GM21786 (cell line): ENCODE results near the gene TSGA10.
"Not testable (repeated sequence)": the region's sequence is repeated elsewhere in the genome, so short reads cannot be mapped to it uniquely, and the experiment has no call there.

Experiments used
- ATAC-seq: cut with Tn5 transposase; IDR thresholded peaks from one replicate; pipeline ENCODE4 v1.9.1; 2021; ENCODE audit not compliant: unreplicated experiment

TSGA10 gene

DNA sequence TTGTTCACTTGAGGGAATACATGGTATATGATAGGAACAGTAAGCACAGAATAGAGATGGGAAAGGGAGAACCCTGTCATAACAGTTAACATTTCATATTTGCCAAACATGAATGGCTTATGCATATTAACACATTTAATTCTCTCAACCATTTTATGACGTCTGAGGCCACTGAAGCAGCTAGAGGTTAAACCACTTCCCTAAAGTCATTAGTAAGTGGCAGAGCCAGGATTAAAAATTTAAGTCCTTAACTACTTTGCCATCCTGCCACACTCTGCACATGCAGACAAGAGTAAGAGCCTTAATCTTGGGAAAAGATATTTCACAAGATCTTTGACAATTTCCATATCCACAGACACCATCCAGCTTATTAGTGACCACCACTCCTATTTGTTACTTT, 2.1 kb upstream of the TSGA10 start:
- no peak for ATAC-seq

- ATAC-seq, result no peak
Observed at GRCh38 chr2:99153921-99154604, 679 bp downstream of the TSGA10 start.

DNA sequence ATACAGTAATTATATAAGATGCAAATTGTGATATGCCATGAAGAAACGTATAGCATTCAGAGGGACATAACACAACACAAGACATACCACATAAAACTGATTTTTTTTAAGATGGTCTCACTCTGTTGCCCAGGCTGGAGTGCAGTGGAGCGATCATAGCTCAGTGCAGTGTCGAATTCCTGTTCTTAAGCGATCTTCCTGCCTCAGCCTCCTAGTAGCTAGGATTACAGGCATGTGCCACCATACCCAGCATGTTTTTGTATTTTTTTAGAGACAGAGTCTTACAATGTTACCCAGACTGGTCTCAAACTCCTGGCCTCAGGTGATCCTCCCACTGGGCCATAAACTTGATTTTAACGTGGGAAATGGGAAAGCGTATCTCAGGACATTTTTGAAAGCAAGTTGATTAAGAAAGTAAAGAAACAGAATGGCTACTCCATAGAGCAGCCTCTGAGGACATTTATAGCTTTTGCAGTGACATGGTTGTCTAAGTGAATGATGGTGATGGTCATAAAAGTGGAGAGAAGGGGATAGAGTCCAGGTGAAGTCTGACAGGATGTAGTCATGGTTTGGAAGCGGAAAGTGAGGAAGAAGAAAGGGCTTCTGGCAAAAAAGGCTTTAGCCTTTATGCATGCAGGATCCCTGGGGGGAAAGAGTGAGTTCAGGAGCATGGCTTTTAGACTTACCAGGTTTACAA, 2.4 kb downstream of the TSGA10 start:
- no peak for ATAC-seq

DNA sequence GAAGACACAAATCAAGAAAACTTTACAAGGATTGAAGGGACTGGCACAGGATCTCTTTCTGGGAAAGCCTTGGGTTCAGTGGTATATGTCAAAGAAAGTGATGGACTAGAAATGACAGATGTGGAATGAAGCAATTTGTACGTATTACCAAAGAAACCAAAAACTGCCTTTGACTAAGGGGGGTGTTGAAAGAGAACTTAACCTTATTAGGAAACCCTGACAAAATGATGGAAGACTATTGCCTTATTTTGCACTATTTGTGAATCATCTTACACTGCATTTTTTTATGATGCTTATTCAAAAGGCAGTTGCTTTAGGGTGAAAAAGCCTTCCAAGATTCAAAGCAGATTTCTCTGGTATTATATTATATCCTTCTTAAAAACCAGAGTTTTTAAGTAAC, 4.0 kb downstream of the TSGA10 start:
- ATAC-seq, result no peak

DNA sequence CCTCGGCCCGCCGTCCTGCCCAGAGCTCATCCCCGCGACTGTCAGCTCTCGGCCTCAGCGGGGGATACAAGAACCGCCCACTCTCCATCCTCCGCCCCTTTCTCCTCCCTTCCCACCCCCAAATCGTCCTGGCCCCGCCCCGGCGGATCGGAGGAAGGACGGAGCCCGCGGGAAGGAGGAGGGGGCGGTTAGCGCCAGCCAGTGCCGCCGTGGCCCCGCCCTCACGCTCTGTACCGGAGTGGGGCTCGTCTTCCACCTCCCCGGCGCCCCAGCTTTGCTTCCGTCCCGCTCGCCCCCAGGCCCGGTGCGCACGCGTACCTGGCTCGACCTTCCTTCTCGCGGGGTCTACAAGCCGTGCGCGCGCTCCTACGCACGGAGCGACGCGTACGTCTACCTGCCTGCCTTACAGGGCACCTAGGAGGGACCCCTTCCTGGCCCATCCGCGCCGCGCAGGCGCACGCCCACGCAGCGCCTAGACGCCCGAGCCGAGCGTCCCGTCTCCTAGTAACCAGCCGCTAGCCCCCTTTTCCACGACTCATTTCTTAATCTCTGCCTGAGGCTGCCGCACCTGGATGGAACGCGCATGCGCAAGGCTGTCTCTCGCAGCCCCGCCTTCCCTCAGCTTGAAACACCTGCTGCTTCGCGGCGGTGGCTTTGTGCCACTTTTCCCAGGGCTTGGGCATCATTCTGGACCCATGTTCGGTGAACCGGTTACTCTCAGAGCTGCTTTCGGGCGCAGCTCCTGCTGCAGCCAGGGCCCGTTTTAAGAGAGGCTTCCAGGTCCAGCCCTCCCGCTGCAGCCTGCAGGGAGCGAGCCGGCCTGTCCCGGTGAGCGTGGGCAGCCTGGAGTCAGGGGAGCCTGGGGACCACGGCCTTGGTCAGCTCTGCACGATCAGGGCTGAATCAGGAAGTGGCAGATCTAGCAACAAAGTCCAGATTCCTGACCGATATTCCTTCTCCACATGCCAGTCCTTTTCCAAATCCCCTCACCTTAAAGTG, 13.3 kb downstream of the TSGA10 start, which contains the start of gene C2orf15:
Gene C2orf15, plus strand, starts transcription at position 598 of the 999 bp plus-strand sequence. CDS start 8,852 bp downstream, outside the sequence.
- peak; percentile 91 for ATAC-seq

DNA sequence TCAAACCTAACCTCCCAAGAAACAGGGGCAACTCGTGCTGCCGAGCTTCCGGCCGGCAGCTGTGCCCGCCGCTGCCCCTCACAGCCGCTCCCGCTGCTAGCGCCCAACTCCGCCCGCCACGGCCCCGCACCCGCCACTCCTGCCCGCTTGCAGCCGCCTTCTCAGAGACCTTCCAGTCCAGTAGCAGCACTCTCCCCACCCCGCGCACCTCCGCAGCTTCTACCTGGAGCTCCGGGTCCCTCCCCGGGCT, 14.0 kb downstream of the TSGA10 start:
- peak; percentile 28 for ATAC-seq

GRCh38 chr2:99140056-99140859, 14.5 kb downstream of the TSGA10 start:
- ATAC-seq, result no peak

GRCh38 chr2:99139003-99139402, 15.7 kb downstream of the TSGA10 start:
- no peak for ATAC-seq

DNA sequence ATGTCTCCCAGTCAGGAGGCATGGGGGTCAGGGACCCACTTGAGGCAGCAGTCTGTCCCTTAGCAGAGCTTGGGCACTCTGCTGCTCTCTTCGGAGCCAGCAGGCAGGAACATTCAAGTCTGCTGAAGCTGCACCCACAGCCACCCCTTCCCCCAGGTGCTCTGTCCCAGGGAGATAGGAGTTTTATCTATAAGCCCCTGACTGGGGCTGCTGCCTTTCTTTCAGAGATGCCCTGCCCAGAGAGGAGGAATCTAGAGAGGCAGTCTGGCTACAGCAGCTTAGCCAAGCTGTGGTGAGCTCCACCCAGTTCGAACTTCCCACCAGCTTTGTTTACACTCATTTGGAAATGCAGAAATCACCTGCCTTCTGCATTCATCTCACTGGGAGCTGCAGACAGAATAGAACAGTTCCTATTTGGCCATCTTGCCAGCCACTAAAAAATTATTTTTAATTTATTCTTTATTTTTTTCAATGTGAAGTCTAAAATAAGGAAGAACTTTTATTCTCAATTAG, 19.6 kb downstream of the TSGA10 start:
- not testable (repeated sequence) for ATAC-seq

DNA sequence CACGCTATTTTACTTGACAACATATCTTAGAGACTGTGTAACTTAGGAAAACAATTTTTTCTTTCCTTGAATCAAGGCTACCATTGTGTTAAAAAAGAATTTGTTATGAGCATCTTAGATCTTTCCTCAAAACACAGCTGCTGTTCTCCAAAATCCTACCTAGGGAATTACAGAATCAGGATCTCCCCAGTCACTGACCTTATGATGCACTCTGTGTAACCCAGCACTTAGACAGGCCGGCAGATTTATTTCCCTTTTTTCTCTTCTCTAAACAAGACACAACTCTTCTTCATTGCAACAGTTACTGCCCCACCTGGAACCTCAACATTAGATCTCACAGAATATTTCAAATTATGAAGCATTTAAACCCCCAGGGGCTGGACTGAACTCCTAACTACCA, 26.8 kb downstream of the TSGA10 start:
- no peak for ATAC-seq

- ATAC-seq, result no peak
Observed at GRCh38 chr2:99112617-99113016, 42.1 kb downstream of the TSGA10 start.

DNA sequence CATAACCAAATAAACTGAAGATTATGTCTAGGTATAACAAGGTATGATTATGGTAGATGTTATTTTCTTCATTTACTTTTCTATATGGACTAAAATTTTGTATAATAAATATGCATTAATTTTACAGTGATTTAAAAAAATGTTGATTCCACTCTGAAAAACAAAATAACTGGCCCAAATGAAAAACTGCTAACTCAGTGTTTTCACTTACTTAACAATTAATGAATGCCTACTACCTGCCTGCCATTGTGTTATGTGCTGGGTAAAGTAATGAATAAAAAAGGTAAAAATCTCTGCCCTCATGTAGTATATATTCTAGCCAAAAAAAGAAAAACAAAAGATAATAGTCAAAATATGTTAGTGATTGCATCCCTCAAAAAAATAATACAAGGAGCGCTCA, 42.8 kb downstream of the TSGA10 start:
- no peak for ATAC-seq

GRCh38 chr2:99111236-99111635, 43.5 kb downstream of the TSGA10 start:
- ATAC-seq, result no peak

DNA sequence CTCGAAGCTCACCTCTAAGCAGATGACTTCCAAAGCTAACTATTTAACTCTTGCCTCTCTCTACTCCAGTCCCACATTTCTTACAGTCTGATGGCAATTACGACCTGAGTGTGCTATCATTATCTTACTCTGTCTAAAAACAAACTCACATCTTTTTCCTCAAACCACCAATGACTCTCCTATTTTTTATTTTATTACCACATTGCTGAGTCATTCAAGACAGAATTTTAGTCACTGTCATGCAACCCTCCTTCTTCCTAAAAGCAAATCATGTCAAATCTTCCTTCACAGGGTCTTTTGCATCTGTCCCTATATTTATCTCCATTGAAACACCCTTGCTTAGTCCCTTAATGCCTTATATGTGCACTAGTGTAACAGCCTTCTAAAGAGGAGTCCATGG, 47.8 kb downstream of the TSGA10 start:
- ATAC-seq, result no peak

DNA sequence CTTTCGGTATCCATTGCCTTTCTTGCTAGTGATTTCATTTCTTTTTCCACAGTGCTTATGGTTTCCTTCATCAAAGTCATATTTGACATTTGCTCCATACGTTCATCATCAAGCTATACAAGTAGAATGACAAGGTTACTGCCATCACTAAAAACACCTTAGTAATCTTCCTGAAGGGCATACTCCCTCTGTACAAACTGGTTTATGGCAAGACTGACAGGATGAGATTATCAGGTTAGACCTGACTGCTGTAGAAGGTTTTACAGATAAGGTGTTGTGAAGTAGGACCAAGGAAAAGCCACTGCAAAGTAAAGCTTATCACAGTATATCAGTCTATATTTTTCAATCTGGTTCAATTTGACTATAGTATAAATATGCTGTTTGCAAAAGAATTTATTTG, 50.7 kb downstream of the TSGA10 start:
- no peak for ATAC-seq

DNA sequence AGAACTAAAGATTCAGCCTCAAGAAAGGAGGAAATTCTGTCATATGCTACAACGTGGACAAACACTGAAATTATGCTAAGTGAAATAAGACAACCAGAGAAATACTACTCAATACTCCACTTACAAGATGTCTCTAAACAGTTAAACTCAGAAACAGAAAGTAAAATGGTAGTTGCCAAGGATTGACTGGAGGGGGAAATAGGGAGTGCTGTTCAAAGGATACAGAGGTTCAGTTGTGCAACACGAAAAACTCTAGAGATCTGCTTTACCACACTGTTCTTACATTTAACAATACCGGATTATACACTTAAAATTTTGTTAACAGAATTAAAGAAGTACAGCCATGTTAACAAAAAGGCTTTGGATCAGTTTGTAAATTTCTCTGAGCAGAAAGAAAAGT, 53.0 kb downstream of the TSGA10 start:
- ATAC-seq, result no peak

- no peak for ATAC-seq
Observed at GRCh38 chr2:99096728-99097127, 58.0 kb downstream of the TSGA10 start.

DNA sequence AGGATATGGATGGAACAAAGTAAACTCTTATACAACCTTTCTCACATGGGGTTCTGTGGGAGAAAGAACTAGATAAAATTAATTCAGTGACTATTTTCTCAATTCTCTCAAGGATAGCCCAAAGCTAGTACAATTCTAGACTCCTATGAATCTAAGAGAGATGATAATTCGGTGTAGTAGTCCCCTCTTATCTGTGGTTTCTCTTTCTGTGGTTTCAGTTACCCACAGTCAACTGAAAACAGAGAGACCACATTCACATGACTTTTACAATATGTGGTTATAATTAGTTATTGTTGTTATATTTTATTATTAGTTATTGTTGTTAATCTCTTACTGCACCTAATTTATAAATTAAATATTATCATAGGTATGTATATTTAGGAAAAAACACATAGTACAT, 66.7 kb downstream of the TSGA10 start:
- peak; percentile 65 for ATAC-seq

GRCh38 chr2:99086385-99086784, 68.4 kb downstream of the TSGA10 start:
- ATAC-seq, result no peak

DNA sequence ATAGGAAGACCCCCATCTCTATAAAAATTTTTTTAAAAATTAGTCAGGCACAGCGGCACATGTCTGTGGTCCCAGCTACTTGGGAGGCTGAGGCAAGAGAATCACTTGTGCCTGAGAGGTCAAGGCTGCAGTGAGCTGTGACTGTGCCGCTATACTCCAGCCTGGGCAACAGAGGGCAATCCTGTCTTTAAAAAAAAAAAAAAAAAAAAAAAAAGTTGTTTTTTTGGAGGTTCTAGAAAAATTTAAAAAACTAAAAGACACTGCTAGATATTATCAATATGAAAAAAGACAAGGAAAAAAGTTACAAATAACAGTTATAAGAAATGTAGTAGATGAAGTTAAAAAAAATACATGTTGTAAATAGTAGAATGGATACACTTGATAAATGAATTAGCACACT, 69.3 kb downstream of the TSGA10 start:
- no peak for ATAC-seq

DNA sequence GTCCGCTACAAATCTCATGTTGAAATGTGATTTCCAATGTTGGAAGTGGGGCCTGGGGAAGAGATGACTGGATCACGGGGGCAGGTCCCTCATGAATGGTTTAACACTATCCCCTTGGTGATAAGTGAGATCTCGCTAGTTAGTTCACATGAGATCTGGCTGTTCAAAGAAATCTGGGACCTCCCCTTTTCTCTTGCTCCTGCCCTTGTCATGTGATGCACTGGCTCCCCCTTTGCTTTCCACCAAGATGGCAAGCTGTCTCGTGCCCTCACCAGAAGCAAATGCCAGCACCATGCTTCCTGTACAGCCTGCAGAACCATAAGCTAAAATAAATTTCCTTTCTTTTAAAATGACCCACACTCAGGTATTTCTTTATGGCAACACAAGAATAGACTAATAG, 70.5 kb downstream of the TSGA10 start:
- no peak for ATAC-seq
